Measurements from ENCODE around the gene TMIGD1.
"Not testable (repeated sequence)": the region's sequence is repeated elsewhere in the genome, so short reads cannot be mapped to it uniquely, and the experiment has no call there.

The TMIGD1 gene

DNA sequence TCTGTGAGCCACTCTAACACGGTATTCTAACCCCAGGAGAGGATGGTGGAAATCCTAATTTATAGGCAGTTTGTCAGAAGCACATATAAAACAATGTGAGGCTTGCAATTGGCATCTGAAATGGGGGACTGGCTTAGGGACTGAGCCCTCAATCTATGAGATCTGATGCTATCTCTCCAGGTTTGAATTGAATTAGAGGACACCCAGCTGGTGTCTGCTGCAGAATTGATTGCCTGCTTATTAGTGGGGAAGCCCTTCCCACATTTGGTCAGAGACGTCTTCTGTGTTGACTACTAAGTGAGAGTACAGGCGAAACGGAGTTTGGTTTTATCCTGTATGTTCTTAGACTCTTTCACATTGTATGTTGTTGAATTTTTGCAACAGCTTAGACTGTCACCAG, 13.6 kb upstream of the TMIGD1 start:
- Histone ChIP-seq H3K27ac (no peak overlapping the region), H3K4me3 (no peak overlapping the region)
- DNase-seq (ENCODE audit: low spot score): no peak
- TF ChIP-seq, protein P1, sequence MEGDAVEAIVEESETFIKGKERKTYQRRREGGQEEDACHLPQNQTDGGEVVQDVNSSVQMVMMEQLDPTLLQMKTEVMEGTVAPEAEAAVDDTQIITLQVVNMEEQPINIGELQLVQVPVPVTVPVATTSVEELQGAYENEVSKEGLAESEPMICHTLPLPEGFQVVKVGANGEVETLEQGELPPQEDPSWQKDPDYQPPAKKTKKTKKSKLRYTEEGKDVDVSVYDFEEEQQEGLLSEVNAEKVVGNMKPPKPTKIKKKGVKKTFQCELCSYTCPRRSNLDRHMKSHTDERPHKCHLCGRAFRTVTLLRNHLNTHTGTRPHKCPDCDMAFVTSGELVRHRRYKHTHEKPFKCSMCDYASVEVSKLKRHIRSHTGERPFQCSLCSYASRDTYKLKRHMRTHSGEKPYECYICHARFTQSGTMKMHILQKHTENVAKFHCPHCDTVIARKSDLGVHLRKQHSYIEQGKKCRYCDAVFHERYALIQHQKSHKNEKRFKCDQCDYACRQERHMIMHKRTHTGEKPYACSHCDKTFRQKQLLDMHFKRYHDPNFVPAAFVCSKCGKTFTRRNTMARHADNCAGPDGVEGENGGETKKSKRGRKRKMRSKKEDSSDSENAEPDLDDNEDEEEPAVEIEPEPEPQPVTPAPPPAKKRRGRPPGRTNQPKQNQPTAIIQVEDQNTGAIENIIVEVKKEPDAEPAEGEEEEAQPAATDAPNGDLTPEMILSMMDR (IDR thresholded peaks at IDR 0.05): no peak

DNA sequence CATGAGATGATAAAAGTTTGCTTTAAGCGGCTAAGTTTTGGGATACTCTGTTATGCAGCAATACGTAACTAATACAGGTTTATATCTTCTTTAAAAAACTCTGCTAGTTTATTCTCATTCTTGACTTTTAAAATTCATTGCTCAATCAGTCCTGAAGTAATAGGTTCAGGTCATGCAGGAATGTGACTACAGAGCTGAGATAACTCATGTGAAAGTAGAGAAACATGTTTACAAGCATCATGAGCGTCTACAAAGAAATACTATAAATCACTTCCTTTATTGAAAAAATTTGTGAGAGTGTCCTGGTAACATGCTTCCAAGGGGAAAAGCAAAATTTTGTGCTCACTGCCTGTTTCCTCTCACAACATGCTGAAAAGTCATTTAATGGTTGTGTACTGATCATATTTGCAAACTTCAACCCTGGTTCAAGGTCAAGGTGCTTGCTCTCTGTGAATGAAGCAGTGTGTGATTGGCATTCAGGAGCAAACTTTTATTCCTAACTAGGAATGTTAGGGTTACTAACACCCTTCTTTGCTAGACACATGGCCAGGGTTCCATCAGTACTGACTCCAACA, 12.5 kb upstream of the TMIGD1 start:
- TF ChIP-seq, protein P1 (IDR thresholded peaks at IDR 0.05): no peak
- Histone ChIP-seq H3K4me3 (no peak overlapping the region), H3K27ac (no peak overlapping the region)
- DNase-seq (ENCODE audit: low spot score): no peak

DNA sequence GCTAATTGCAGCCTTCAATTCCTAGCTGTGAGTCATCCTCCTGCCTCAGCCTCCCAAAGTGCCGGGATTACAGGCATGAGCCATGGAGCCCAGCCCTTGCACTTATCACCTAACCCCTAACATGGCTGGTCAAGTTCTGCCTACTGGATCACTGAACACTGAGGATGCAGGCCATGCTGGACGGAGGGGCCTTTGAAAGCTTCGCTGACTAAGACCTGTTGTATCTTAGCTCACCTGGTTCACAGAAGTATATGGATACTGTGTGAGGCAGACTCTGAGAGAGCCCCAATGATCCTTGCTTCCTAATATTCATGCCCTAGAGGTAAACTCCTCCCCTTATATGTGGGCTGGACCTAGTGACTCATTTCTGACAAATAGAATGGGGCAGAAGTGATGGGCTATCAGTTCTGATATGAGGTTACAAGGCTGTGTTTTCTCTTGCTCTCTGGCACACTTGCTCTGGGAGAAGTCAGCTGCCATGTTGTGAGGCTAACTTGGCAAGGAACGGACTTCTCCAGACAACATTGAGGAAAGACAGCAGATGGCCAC, 11.7 kb upstream of the TMIGD1 start:
- no peak for DNase-seq (ENCODE audit: low spot score)
- TF ChIP-seq, protein P1 (IDR thresholded peaks at IDR 0.05): no peak
- H3K27ac ChIP-seq: peak overlapping the region in 1 of 2 donors; percentile 66
- no peak overlapping the region for H3K4me3 ChIP-seq

DNA sequence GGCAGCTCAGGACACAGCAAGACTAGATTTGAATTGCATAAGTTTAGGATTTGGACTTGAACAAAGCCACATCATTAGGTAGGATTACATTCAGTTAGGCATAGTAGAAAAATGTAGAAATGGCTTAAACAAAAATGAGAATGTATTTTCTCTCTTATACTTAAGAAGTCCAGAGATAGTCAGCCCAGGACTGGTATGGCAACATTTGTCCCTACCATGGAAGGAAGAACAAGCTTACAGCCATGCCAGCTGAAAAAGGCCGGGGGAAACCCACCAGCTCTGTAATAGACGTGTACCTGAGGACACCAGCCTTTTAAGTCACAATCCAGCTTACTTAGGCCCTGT, 11.2 kb upstream of the TMIGD1 start:
- Histone ChIP-seq H3K27ac (no peak overlapping the region), H3K4me3 (no peak overlapping the region)
- DNase-seq (ENCODE audit: low spot score): no peak
- TF ChIP-seq, protein P1 (IDR thresholded peaks at IDR 0.05): no peak

DNA sequence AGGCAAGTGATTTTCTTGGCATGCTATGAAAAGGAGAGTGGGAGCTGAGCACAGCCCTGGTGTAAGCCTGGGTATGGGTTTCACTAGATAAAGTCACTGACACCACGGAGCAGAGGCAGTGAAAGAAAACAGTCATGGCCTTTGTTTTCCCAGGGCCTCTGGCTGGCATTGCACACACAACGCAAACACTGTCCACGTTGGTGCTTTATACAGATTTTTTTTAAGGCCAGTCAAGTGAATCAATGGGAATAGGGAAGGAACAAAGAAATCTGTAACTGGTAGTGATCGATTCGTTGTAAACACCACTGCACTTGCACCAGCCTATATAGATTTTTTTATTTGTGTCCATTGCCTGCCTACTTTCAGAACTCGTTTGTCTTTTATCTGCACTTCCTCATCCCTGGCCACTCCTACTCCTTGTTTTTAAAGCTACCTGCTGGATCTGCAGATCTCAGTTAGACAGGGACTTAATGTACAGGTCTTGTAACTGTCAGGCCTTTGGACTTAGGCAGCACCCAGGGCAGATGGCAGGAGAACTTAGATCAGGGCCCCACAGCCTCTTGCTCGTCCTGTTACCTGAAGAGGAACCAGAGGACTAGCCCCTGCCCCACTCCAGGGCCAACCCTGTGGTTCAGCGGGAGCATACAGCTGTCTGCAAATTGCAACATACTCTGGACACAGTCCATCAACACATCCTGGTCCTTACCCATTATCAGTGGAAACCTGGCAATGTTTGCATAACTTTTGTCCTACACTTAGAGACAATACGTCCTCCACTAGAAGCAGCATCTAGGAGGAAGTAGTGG, 10.6 kb upstream of the TMIGD1 start:
- peak overlapping the region in 1 of 2 donors; percentile 21 for H3K27ac ChIP-seq
- TF ChIP-seq, protein P1 (IDR thresholded peaks at IDR 0.05): no peak
- H3K4me3 ChIP-seq: no peak overlapping the region
- DNase-seq (ENCODE audit: low spot score): no peak

DNA sequence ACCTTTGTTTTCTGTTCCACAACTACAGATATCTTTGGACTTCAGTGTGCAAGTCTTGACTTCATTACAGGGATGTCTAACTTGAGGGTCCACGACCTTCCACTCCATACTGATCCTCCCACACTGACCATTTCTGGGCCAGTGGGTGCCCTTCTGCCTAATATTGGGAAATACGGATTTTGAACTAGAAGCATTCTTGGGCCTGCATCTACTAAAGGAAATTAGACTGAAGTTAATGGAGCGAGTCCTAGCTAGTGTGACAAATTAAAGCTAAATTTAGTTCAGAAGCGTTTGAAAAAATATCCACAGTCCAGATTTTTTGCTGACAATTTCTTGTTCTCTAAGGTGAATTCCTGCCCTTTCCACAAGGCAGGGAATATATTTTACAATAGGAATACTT, 9.9 kb upstream of the TMIGD1 start:
- Histone ChIP-seq H3K4me3 (no peak overlapping the region), H3K27ac (peak overlapping the region in 1 of 2 donors; percentile 21)
- TF ChIP-seq, protein P1 (IDR thresholded peaks at IDR 0.05): no peak
- DNase-seq (ENCODE audit: low spot score): no peak

DNA sequence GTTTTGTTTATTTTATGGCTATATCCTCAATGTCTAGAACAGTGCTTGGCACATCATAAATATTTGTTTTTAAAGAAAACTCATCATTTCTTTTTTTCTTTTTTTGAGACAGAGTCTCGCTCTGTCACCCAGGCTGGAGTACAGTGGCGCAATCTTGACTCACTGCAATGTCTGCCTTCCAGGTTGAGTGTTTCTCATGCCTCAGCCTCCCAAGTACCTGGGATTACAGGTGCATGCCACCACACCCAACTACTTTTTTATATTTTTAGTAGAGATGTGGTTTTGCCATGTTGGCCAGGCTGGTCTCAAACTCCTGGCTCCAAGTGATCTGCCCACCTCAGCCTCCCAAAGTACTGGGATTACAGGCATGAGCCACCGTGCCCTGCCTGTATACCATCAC, 9.4 kb upstream of the TMIGD1 start:
- H3K27ac ChIP-seq; H3K4me3 ChIP-seq; DNase-seq (ENCODE audit: low spot score): not testable (repeated sequence)
